ENCODE measurements around the gene OR13H1.
"Not testable (repeated sequence)": the region's sequence is repeated elsewhere in the genome, so short reads cannot be mapped to it uniquely, and the experiment has no call there.

Gene OR13H1

GRCh38 chrX:131543774-131544173 lies at the start of gene OR13H1:
Gene OR13H1 (plus strand): TSS chrX:131544074. CDS start chrX:131544074, 0 bp downstream.
- no peak for DNase-seq

GRCh38 chrX:131501556-131501955 lies 42.3 kb upstream of the OR13H1 start:
- DNase-seq: not testable (repeated sequence)

GRCh38 chrX:131513159-131513914 lies 30.5 kb upstream of the OR13H1 start:
- DNase-seq: no peak

- DNase-seq: no peak
Measured at GRCh38 chrX:131521824-131522223, 22.1 kb upstream of the OR13H1 start.

- no peak for DNase-seq
Measured at GRCh38 chrX:131544218-131544617, 344 bp downstream of the OR13H1 start.

GRCh38 chrX:131549011-131549410 lies 5.1 kb downstream of the OR13H1 start:
- DNase-seq: no peak

GRCh38 chrX:131552453-131552852 lies 8.6 kb downstream of the OR13H1 start:
- DNase-seq: not testable (repeated sequence)

GRCh38 chrX:131558562-131558961 lies 14.7 kb downstream of the OR13H1 start:
- DNase-seq: no peak

GRCh38 chrX:131564553-131565229 lies 20.8 kb downstream of the OR13H1 start:
- no peak for DNase-seq

- DNase-seq: no peak
Measured at GRCh38 chrX:131565909-131566308, 22.0 kb downstream of the OR13H1 start.

- DNase-seq: no peak
Measured at GRCh38 chrX:131571348-131571747, 27.5 kb downstream of the OR13H1 start.

GRCh38 chrX:131572372-131573014 lies 28.6 kb downstream of the OR13H1 start:
- no peak for DNase-seq

- DNase-seq: no peak
Measured at GRCh38 chrX:131577413-131577812, 33.5 kb downstream of the OR13H1 start.

GRCh38 chrX:131577999-131578734 lies 34.3 kb downstream of the OR13H1 start:
- DNase-seq: no peak

- DNase-seq: not testable (repeated sequence)
Measured at GRCh38 chrX:131578735-131579367, 35.0 kb downstream of the OR13H1 start.

- no peak for DNase-seq
Measured at GRCh38 chrX:131588995-131589394, 45.1 kb downstream of the OR13H1 start.
